IMR-90 (cell line): ENCODE data around the gene HMX1. TPM values are rescaled to one million over a fixed set of nuclear protein-coding genes. Genes with fewer than 3 reads are reported as not detected.

Source experiments
- ATAC-seq: fragments of 200-7000 bp; cut with Tn5 transposase; 2 replicates; pipeline ENCODE4 v1.9.1; 2020; ENCODE audit warnings: low read depth, mild to moderate bottlenecking, moderate library complexity
- BruUV-seq: library from RNA; stranded (reverse); fragments of 400-500 nt; replicated peaks from 2 replicates; lab custom pipeline; 2021; lab: Mats Ljungman, UMichigan
- CTCF ChIA-PET: fragments of 300-600 bp; formaldehyde crosslinking; extraction: SDS; loops from one replicate; lab custom pipeline; 2021; ENCODE audit warnings: antibody characterized with exemption; lab: Yijun Ruan, JAX
- POLR2A ChIA-PET: fragments of 300-600 bp; sonication (Branson Sonifier 250); formaldehyde crosslinking; loops from one replicate; lab custom pipeline; 2022; ENCODE audit warnings: antibody characterized with exemption; ENCODE audit not compliant: unreplicated experiment; lab: Charles Lee
- DNase-seq: peaks from one replicate; pipeline ENCODE4 v3.0.0; 2013
- H2AFZ ChIP-seq: replicated peaks from 2 replicates; pipeline ENCODE3; 2013; ENCODE audit warnings: low read length, mild to moderate bottlenecking; ENCODE audit not compliant: poor library complexity
- H2AK5ac ChIP-seq: 2 replicates; pipeline ENCODE4 v1.6.1; 2013; ENCODE audit warnings: low read depth, low read length, inconsistent platforms
- H2AK9ac ChIP-seq: replicated peaks from 2 replicates; pipeline ENCODE3; 2013; ENCODE audit warnings: mild to moderate bottlenecking, low read depth, low read length, moderate library complexity; ENCODE audit not compliant: poor library complexity
- H2BK120ac ChIP-seq: 2 replicates; pipeline ENCODE4 v1.6.1; 2013; ENCODE audit warnings: low read depth, low read length, inconsistent platforms
- H2BK15ac ChIP-seq: 3 replicates; pipeline ENCODE4 v1.6.1; 2013; ENCODE audit warnings: low read depth, low read length, inconsistent platforms
- H2BK20ac ChIP-seq: 2 replicates; pipeline ENCODE4 v1.6.1; 2013; ENCODE audit warnings: low read depth, mild to moderate bottlenecking, inconsistent platforms, low read length, moderate library complexity
- H2BK5ac ChIP-seq: 2 replicates; pipeline ENCODE4 v1.6.1; 2013; ENCODE audit warnings: mild to moderate bottlenecking, low read depth, low read length, inconsistent platforms; ENCODE audit not compliant: poor library complexity, severe bottlenecking
- H3K14ac ChIP-seq: replicated peaks from 2 replicates; pipeline ENCODE4 v1.6.1; 2013; ENCODE audit warnings: low read depth, low read length, inconsistent platforms
- H3K18ac ChIP-seq: 2 replicates; pipeline ENCODE4 v1.6.1; 2013; ENCODE audit warnings: low read depth, low read length, control low read depth
- H3K23ac ChIP-seq: 2 replicates; pipeline ENCODE4 v1.6.1; 2013; ENCODE audit warnings: low read depth, low read length, inconsistent platforms
- H3K27ac ChIP-seq: 2 replicates; pipeline ENCODE4 v1.5.1; 2013; ENCODE audit warnings: mild to moderate bottlenecking, control low read depth, low read length; ENCODE audit not compliant: insufficient read depth
- H3K27me3 ChIP-seq: 2 replicates; pipeline ENCODE4 v1.6.1; 2013; ENCODE audit warnings: low read length; ENCODE audit not compliant: control insufficient read depth, insufficient read depth
- H3K36me3 ChIP-seq: 2 replicates; pipeline ENCODE4 v1.6.1; 2013; ENCODE audit warnings: low read length, mixed read lengths; ENCODE audit not compliant: control insufficient read depth, insufficient read depth
- H3K4ac ChIP-seq: 2 replicates; pipeline ENCODE4 v1.6.1; 2013; ENCODE audit warnings: low read depth, low read length, inconsistent platforms
- H3K4me1 ChIP-seq: 2 replicates; pipeline ENCODE4 v1.6.1; 2013; ENCODE audit warnings: low read length, mixed read lengths; ENCODE audit not compliant: control insufficient read depth, insufficient read depth
- H3K4me2 ChIP-seq: 2 replicates; pipeline ENCODE4 v1.6.1; 2013; ENCODE audit warnings: low read depth, mild to moderate bottlenecking, control low read depth, low read length, moderate library complexity
- H3K4me3 ChIP-seq: 2 replicates; pipeline ENCODE4 v1.5.1; 2013; ENCODE audit warnings: low read depth, mild to moderate bottlenecking, control low read depth, low read length, moderate library complexity; ENCODE audit not compliant: insufficient read depth
- H3K56ac ChIP-seq: 2 replicates; pipeline ENCODE4 v1.6.1; 2013; ENCODE audit warnings: low read length, inconsistent platforms; ENCODE audit not compliant: insufficient read depth; ENCODE audit errors: extremely low read depth
- H3K79me1 ChIP-seq, 2 experiments: 2 replicates each; pipeline ENCODE4 v1.6.1; 2013; ENCODE audit warnings: low read length in 2 of 2, inconsistent platforms in 1 of 2, low read depth in 1 of 2
- H3K9ac ChIP-seq: 2 replicates; pipeline ENCODE4 v1.6.1; 2013; ENCODE audit warnings: low read depth, low read length, control low read depth
- H3K9me1 ChIP-seq: 2 replicates; pipeline ENCODE4 v1.6.1; 2013; ENCODE audit warnings: low read length, inconsistent platforms; ENCODE audit not compliant: insufficient read depth
- H3K9me3 ChIP-seq: 2 replicates; pipeline ENCODE4 v1.6.1; 2013; ENCODE audit warnings: low read length; ENCODE audit not compliant: control insufficient read depth, insufficient read depth
- H4K20me1 ChIP-seq: 2 replicates; pipeline ENCODE4 v1.6.1; 2013; ENCODE audit warnings: low read length, inconsistent platforms; ENCODE audit not compliant: insufficient read depth
- H4K5ac ChIP-seq: 2 replicates; pipeline ENCODE4 v1.6.1; 2013; ENCODE audit warnings: mild to moderate bottlenecking, low read depth, low read length, control low read depth
- H4K8ac ChIP-seq, 2 experiments: 2 replicates each; pipeline ENCODE4 v1.6.1; 2013; ENCODE audit warnings: low read depth in 2 of 2, low read length in 2 of 2, control low read depth in 1 of 2, inconsistent platforms in 1 of 2
- H4K91ac ChIP-seq: 2 replicates; pipeline ENCODE4 v1.6.1; 2013; ENCODE audit warnings: low read depth, low read length, inconsistent platforms; ENCODE audit not compliant: insufficient read depth
- BHLHE40 ChIP-seq: fragments of 150-350 bp; IDR thresholded peaks from 2 replicates; pipeline ENCODE4 v1.6.1; 2016; ENCODE audit warnings: mild to moderate bottlenecking, low read depth, low read length
- CEBPB ChIP-seq: IDR thresholded peaks from 2 replicates; pipeline ENCODE4 v1.6.1; 2012; ENCODE audit warnings: low read depth, low read length, improper control_type of control experiment
- CHD1 ChIP-seq: IDR thresholded peaks from 2 replicates; pipeline ENCODE4 v1.6.1; 2012; ENCODE audit warnings: low read depth, low read length, improper control_type of control experiment
- ELK1 ChIP-seq: fragments of 150-350 bp; IDR thresholded peaks from 2 replicates; pipeline ENCODE4 v1.6.1; 2016; ENCODE audit warnings: low read depth, mild to moderate bottlenecking, low read length, moderate library complexity, borderline replicate concordance
- FOS ChIP-seq: fragments of 150-350 bp; IDR thresholded peaks from 2 replicates; pipeline ENCODE4 v1.6.1; 2016; ENCODE audit warnings: low read depth, low read length
- MAFK ChIP-seq: IDR thresholded peaks from 2 replicates; pipeline ENCODE4 v1.6.1; 2012; ENCODE audit warnings: low read depth, low read length, improper control_type of control experiment
- MAZ ChIP-seq: IDR thresholded peaks from 2 replicates; pipeline ENCODE4 v1.6.1; 2012; ENCODE audit warnings: low read depth, mild to moderate bottlenecking, low read length, improper control_type of control experiment, moderate library complexity, borderline replicate concordance
- NFE2L2 ChIP-seq: fragments of 150-350 bp; IDR thresholded peaks from 2 replicates; pipeline ENCODE4 v1.6.1; 2016; ENCODE audit warnings: low read depth, mild to moderate bottlenecking, low read length
- POLR2A ChIP-seq: IDR thresholded peaks from 2 replicates; pipeline ENCODE4 v1.6.1; 2012; ENCODE audit warnings: mild to moderate bottlenecking, low read depth, low read length
- RAD21 ChIP-seq: IDR thresholded peaks from 2 replicates; pipeline ENCODE4 v1.6.1; 2012; ENCODE audit warnings: low read length, improper control_type of control experiment
- RCOR1 ChIP-seq: IDR thresholded peaks from 2 replicates; pipeline ENCODE4 v1.6.1; 2012; ENCODE audit warnings: mild to moderate bottlenecking, low read length, improper control_type of control experiment; ENCODE audit not compliant: insufficient replicate concordance
- RFX5 ChIP-seq: IDR thresholded peaks from 2 replicates; pipeline ENCODE4 v1.8.0; 2012; ENCODE audit warnings: low read depth, mild to moderate bottlenecking, low read length, moderate library complexity
- USF2 ChIP-seq: fragments of 150-350 bp; IDR thresholded peaks from 2 replicates; pipeline ENCODE4 v1.6.1; 2017; ENCODE audit warnings: mild to moderate bottlenecking, antibody characterized with exemption, low read length, low read depth
- WGBS, 2 experiments: methylation state at CpG; one replicate each; pipeline versions ENCODE4 v1.1.5 to v1.1.7; 2013; ENCODE audit warnings: missing lambda C conversion rate in 2 of 2; ENCODE audit not compliant: insufficient read length in 1 of 2; ENCODE audit errors: extremely low coverage in 2 of 2; 5-methylcytosine and 5-hydroxymethylcytosine counted together
- dilution Hi-C: fragments of 300-500 bp; cut with HindIII; formaldehyde crosslinking; loops from one replicate; pipeline ENCODE4 v1.14.3; 2018; ENCODE audit warnings: low sequenced_read_pairs; ENCODE audit not compliant: unreplicated experiment
- in situ Hi-C: fragments of 300-500 bp; cut with MboI; formaldehyde crosslinking; loops from 3 replicates; pipeline ENCODE4 v1.14.3; 2019; ENCODE audit warnings: low sequenced_read_pairs, inconsistent platforms, mixed read lengths
- intact Hi-C: fragments of 100-400 bp; cut with micrococcal nuclease; formaldehyde crosslinking; loops from 2 replicates; pipeline ENCODE4 v1.10.0; 2022
- polyA plus RNA-seq, 3 experiments: library from polyadenylated mRNA; depleted of rRNA; stranded (reverse); fragments of >200 nt; gene quantifications; 2 replicates each; pipeline ENCODE4 v1.2.3, GENCODE V29; 2012; ENCODE audit warnings: low replicate concordance in 1 of 3
- total RNA-seq: library from RNA; depleted of rRNA; stranded (reverse); fragments of >200 nt; gene quantifications from 2 replicates; pipeline ENCODE4 v1.2.3, GENCODE V29; 2012
- TF ChIP-seq, protein P1 (sequence below): conservative IDR thresholded peaks from 2 replicates; pipeline ENCODE4 v1.5.1; 2012; ENCODE audit warnings: mild to moderate bottlenecking, low read depth, low read length, improper control_type of control experiment

HMX1 gene
- total and polyA plus RNA-seq, 2 of the 4 experiments (the other 2 are of a cell fraction) = not detected

- Histone ChIP-seq H3K4me2 (no peak overlapping the region), H3K23ac (no peak overlapping the region), H3K56ac (no peak overlapping the region), H3K36me3 (no peaks in the 10 kb centered on the region), H4K8ac (no peak overlapping the region), H3K4me3 (no peak overlapping the region), H3K4ac (no peak overlapping the region), H3K14ac (no peak overlapping the region), H3K4me1 (no peaks in the 10 kb centered on the region), H3K27ac (no peak overlapping the region), H3K79me1 (no peaks in the 10 kb centered on the region), H2BK15ac (no peak overlapping the region), H4K91ac (no peak overlapping the region), H3K9me1 (no peaks in the 10 kb centered on the region), H3K18ac (no peak overlapping the region), H2BK120ac (no peak overlapping the region), H2AFZ (no peak overlapping the region), H4K5ac (no peak overlapping the region), H3K9ac (no peak overlapping the region), H3K27me3 (peaks cover 84% of the 10 kb centered on the region), H2AK5ac (no peak overlapping the region), H3K9me3 (no peaks in the 10 kb centered on the region), H2AK9ac (no peak overlapping the region), H2BK5ac (no peak overlapping the region), H4K20me1 (no peaks in the 10 kb centered on the region), H2BK20ac (no peak overlapping the region)
- ChIA-PET POLR2A (no interaction called here), CTCF (no interaction called here)
- no TSS peak for BruUV-seq
- ATAC-seq (no peak), DNase-seq (no peak)
- intact Hi-C loops (no loop called here), in situ Hi-C loops (no loop called here), dilution Hi-C loops (no loop called here)
- TF ChIP-seq MAZ = no peak
- no peak for TF ChIP-seq CEBPB
- TF ChIP-seq RCOR1 = no peak
- no peak for TF ChIP-seq CHD1
- no peak for TF ChIP-seq BHLHE40
- no peak for TF ChIP-seq RAD21
- TF ChIP-seq, protein P1, sequence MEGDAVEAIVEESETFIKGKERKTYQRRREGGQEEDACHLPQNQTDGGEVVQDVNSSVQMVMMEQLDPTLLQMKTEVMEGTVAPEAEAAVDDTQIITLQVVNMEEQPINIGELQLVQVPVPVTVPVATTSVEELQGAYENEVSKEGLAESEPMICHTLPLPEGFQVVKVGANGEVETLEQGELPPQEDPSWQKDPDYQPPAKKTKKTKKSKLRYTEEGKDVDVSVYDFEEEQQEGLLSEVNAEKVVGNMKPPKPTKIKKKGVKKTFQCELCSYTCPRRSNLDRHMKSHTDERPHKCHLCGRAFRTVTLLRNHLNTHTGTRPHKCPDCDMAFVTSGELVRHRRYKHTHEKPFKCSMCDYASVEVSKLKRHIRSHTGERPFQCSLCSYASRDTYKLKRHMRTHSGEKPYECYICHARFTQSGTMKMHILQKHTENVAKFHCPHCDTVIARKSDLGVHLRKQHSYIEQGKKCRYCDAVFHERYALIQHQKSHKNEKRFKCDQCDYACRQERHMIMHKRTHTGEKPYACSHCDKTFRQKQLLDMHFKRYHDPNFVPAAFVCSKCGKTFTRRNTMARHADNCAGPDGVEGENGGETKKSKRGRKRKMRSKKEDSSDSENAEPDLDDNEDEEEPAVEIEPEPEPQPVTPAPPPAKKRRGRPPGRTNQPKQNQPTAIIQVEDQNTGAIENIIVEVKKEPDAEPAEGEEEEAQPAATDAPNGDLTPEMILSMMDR = no peak
- no peak for TF ChIP-seq MAFK
- TF ChIP-seq ELK1 = no peak
- no peak for TF ChIP-seq NFE2L2
- no peak for TF ChIP-seq RFX5
- TF ChIP-seq USF2 = no peak
- no peak for TF ChIP-seq FOS
- no peak for TF ChIP-seq POLR2A
- 3% methylated on average over 12 of the region's 82 CpGs; no CpG with 5 or more reads in 1 of the 2 experiments for WGBS, 2 experiments
Observed at GRCh38 chr4:8860892-8861575, 10.6 kb downstream of the HMX1 start.
